Measurements from ENCODE around the gene RFC5. TPM values are rescaled to one million over a fixed set of nuclear protein-coding genes. Genes with fewer than 3 reads are reported as not detected.

Gene RFC5
- total and polyA plus RNA-seq, 10 donors: 6.6 to 18.4 (median 11.4) TPM

GRCh38 chr12:118055865-118056773 is 39.6 kb downstream of the RFC5 start:
- TF ChIP-seq POLR2AphosphoS5 (IDR thresholded peaks at IDR 0.05) (no peak), POLR2A (IDR thresholded peaks at IDR 0.05) (no peak), CTCF (IDR thresholded peaks at IDR 0.05 in 8 of 11, conservative IDR thresholded peaks at IDR 0.05 in 3 of 11) (no peak)
- H3K27ac ChIP-seq: peak overlapping the region in 4 of 8 donors; percentile 18 to 68 (median 41)
- 79 to 87% (median 82%) methylated on average over 13 of the region's 13 CpGs for WGBS, 5 donors

GRCh38 chr12:118058227-118058626 is 41.7 kb downstream of the RFC5 start:
- DNase-seq: no peak
- intact Hi-C loops (cut with DNase I; ENCODE audit: low total_unique reads): no loop called here
- WGBS, 5 donors: 88 to 97% (median 96%) methylated on average over 7 of the region's 7 CpGs
- Histone ChIP-seq H3K4me1 (peaks cover 15 to 90% (median 49%) of the 10 kb centered on the region in 6 donors), H3K9me3 (no peaks in the 10 kb centered on the region), H3K27me3 (replicated peaks in 1 of 7) (no peaks in the 10 kb centered on the region), H3K36me3 (no peaks in the 10 kb centered on the region), H3K27ac (no peak overlapping the region), H3K4me3 (no peak overlapping the region)
- TF ChIP-seq POLR2A (IDR thresholded peaks at IDR 0.05): no peak
- no peak for TF ChIP-seq CTCF (IDR thresholded peaks at IDR 0.05 in 8 of 11, conservative IDR thresholded peaks at IDR 0.05 in 3 of 11)
- no peak for TF ChIP-seq POLR2AphosphoS5 (IDR thresholded peaks at IDR 0.05)

More at GRCh38 chr12:118055865-118056773, 39.6 kb downstream of the RFC5 start:
- peaks cover 0 to 15% (median 8%) of the 10 kb centered on the region in 6 donors for H3K36me3 ChIP-seq
- intact Hi-C loops (cut with DNase I; ENCODE audit: low total_unique reads): no loop called here
- no peak overlapping the region for H3K4me3 ChIP-seq
- H3K4me1 ChIP-seq: peaks cover 21 to 94% (median 49%) of the 10 kb centered on the region in 6 donors
- no peaks in the 10 kb centered on the region for H3K27me3 ChIP-seq (replicated peaks in 1 of 7)
- H3K9me3 ChIP-seq: no peaks in the 10 kb centered on the region
- DNase-seq: no peak

- TF ChIP-seq CTCF (IDR thresholded peaks at IDR 0.05 in 8 of 11, conservative IDR thresholded peaks at IDR 0.05 in 3 of 11): no peak
- TF ChIP-seq POLR2AphosphoS5 (IDR thresholded peaks at IDR 0.05): no peak
- no peak for TF ChIP-seq POLR2A (IDR thresholded peaks at IDR 0.05)
- intact Hi-C loops (cut with DNase I; ENCODE audit: low total_unique reads): no loop called here
- H3K27me3 ChIP-seq (replicated peaks in 1 of 7): no peaks in the 10 kb centered on the region
- DNase-seq: no peak
- no peaks in the 10 kb centered on the region for H3K9me3 ChIP-seq
- peaks cover 15 to 90% (median 53%) of the 10 kb centered on the region in 6 donors for H3K4me1 ChIP-seq
- WGBS, 5 donors: 85 to 90% (median 88%) methylated on average over 8 of the region's 8 CpGs
- peak overlapping the region in 7 of 8 donors; percentile 87 to 97 (median 93) for H3K27ac ChIP-seq
- no peaks in the 10 kb centered on the region for H3K36me3 ChIP-seq
- H3K4me3 ChIP-seq: no peak overlapping the region
Observed at GRCh38 chr12:118058881-118059280, 42.4 kb downstream of the RFC5 start.

All from spleen (tissue), 11 donors.